Liver (tissue), 9 donors: ENCODE data around the gene CIDEA. TPM values are rescaled to one million over a fixed set of nuclear protein-coding genes. Genes with fewer than 3 reads are reported as not detected.
"Not testable (repeated sequence)": the region's sequence is repeated elsewhere in the genome, so short reads cannot be mapped to it uniquely, and the experiment has no call there.

ENCODE experiments used
- DNase-seq: peaks from one replicate; pipeline ENCODE4 v3.0.0-alpha.2; 2017; ENCODE audit warnings: low spot score
- H3K27ac ChIP-seq, 2 donors: one replicate each; pipeline ENCODE4 v1.7.0; 2013; ENCODE audit warnings: inconsistent platforms in 2 of 2, low read length in 2 of 2, control low read depth in 1 of 2, low read depth in 1 of 2, mild to moderate bottlenecking in 1 of 2
- H3K27me3 ChIP-seq, 4 donors: one replicate each; pipeline versions ENCODE4 v1.6.1 to v1.7.0; 2013; ENCODE audit warnings: low read length in 3 of 4, inconsistent platforms in 1 of 4, mild to moderate bottlenecking in 1 of 4, moderate library complexity in 1 of 4; ENCODE audit not compliant: control insufficient read depth in 4 of 4, insufficient read depth in 4 of 4
- H3K36me3 ChIP-seq, 4 donors: one replicate each; pipeline versions ENCODE4 v1.6.1 to v1.7.0; 2013; ENCODE audit warnings: low read length in 3 of 4, mild to moderate bottlenecking in 3 of 4, low read depth in 1 of 4, moderate library complexity in 1 of 4; ENCODE audit not compliant: control insufficient read depth in 4 of 4, insufficient read depth in 3 of 4
- H3K4me1 ChIP-seq, 4 donors: one replicate each; pipeline versions ENCODE4 v1.6.1 to v1.7.0; 2013; ENCODE audit warnings: low read length in 3 of 4, mild to moderate bottlenecking in 3 of 4, moderate library complexity in 1 of 4; ENCODE audit not compliant: control insufficient read depth in 4 of 4, insufficient read depth in 4 of 4
- H3K4me3 ChIP-seq, 3 donors: one replicate each; pipeline versions ENCODE4 v1.6.1 to v1.7.0; 2013; ENCODE audit warnings: low read length in 3 of 3, control low read depth in 1 of 3, low read depth in 1 of 3, mild to moderate bottlenecking in 1 of 3
- H3K9ac ChIP-seq, 2 donors: one replicate each; pipeline ENCODE4 v1.7.0; 2013; ENCODE audit warnings: low read length in 2 of 2, mild to moderate bottlenecking in 2 of 2, moderate library complexity in 2 of 2, control low read depth in 1 of 2, low read depth in 1 of 2
- H3K9me3 ChIP-seq, 4 donors: one replicate each; pipeline versions ENCODE4 v1.6.1 to v1.7.0; 2013; ENCODE audit warnings: low read length in 3 of 4; ENCODE audit not compliant: control insufficient read depth in 4 of 4
- ATF3 ChIP-seq: IDR thresholded peaks from 2 replicates; pipeline ENCODE4 v1.6.1; 2016; ENCODE audit warnings: antibody characterized with exemption
- EGR1 ChIP-seq, 2 donors: IDR thresholded peaks; 2 replicates each; pipeline ENCODE4 v1.6.1; 2016 to 2018; ENCODE audit warnings: antibody characterized with exemption in 2 of 2, low read depth in 2 of 2
- FOXA1 ChIP-seq: IDR thresholded peaks from 2 replicates; pipeline ENCODE4 v1.6.1; 2016; ENCODE audit warnings: antibody characterized with exemption
- FOXA2 ChIP-seq: IDR thresholded peaks from 2 replicates; pipeline ENCODE4 v1.6.1; 2016; ENCODE audit warnings: antibody characterized with exemption
- GABPA ChIP-seq, 2 donors: IDR thresholded peaks in 1 of 2; conservative IDR thresholded peaks in 1 of 2; 2 replicates each; pipeline ENCODE4 v1.6.1; 2016; ENCODE audit warnings: antibody characterized with exemption in 2 of 2, mild to moderate bottlenecking in 1 of 2, moderate library complexity in 1 of 2
- HNF4A ChIP-seq, 2 donors: conservative IDR thresholded peaks; 2 replicates each; pipeline ENCODE4 v1.6.1; 2016; ENCODE audit warnings: antibody characterized with exemption in 2 of 2, mild to moderate bottlenecking in 2 of 2
- MAX ChIP-seq: IDR thresholded peaks from 2 replicates; pipeline ENCODE4 v1.6.1; 2016; ENCODE audit warnings: antibody characterized with exemption
- NR2F2 ChIP-seq: IDR thresholded peaks from 2 replicates; pipeline ENCODE4 v1.6.1; 2016; ENCODE audit warnings: antibody characterized with exemption
- RAD21 ChIP-seq, 2 donors: IDR thresholded peaks; 2 replicates each; pipeline ENCODE4 v1.6.1; 2016; ENCODE audit warnings: antibody characterized with exemption in 2 of 2, mild to moderate bottlenecking in 2 of 2
- REST ChIP-seq: IDR thresholded peaks from 2 replicates; pipeline ENCODE4 v1.6.1; 2016; ENCODE audit warnings: antibody characterized with exemption, mild to moderate bottlenecking
- RXRA ChIP-seq, 2 donors: IDR thresholded peaks; 2 replicates each; pipeline ENCODE4 v1.6.1; 2017 to 2018; ENCODE audit warnings: antibody characterized with exemption in 2 of 2, mild to moderate bottlenecking in 1 of 2
- SP1 ChIP-seq: IDR thresholded peaks from 2 replicates; pipeline ENCODE4 v1.6.1; 2018; ENCODE audit warnings: antibody characterized with exemption, mild to moderate bottlenecking
- TAF1 ChIP-seq: conservative IDR thresholded peaks from 2 replicates; pipeline ENCODE4 v1.6.1; 2016; ENCODE audit warnings: antibody characterized with exemption, mild to moderate bottlenecking
- YY1 ChIP-seq: IDR thresholded peaks from 2 replicates; pipeline ENCODE4 v1.6.1; 2016; ENCODE audit warnings: antibody characterized with exemption, mild to moderate bottlenecking
- ZBTB33 ChIP-seq: IDR thresholded peaks from 2 replicates; pipeline ENCODE4 v1.6.1; 2016; ENCODE audit warnings: antibody characterized with exemption
- WGBS: extraction: QIAGEN DNeasy Blood & Tissue Kit; methylation state at CpG from one replicate; pipeline ENCODE4 v1.1.7; 2013; 5-methylcytosine and 5-hydroxymethylcytosine counted together
- polyA plus RNA-seq, 2 donors: library from polyadenylated mRNA; stranded (reverse) in 1 of 2; unstranded in 1 of 2; fragments of 200-250 nt in 1 of 2; fragments of >200 nt in 1 of 2; fragmentation: Nextera tagmentation in 1 of 2; extraction: Ambion mirVana in 1 of 2; gene quantifications; one replicate each; pipeline versions ENCODE4 v1.2.1 to v1.2.3, GENCODE V29; 2013 to 2015
- total RNA-seq, 2 donors: library from RNA; depleted of rRNA; stranded (reverse); fragments of >200 nt; gene quantifications; one replicate each; pipeline ENCODE4 v1.2.3, GENCODE V29; 2014
- donor health status: healthy.
- donor health status: healthy.
- donor health status: healthy.
- donor health status: healthy.
- donor health status: healthy.

The CIDEA gene
- total and polyA plus RNA-seq, 4 donors: not detected

- H3K4me3 ChIP-seq: no peak overlapping the region
- no peaks in the 10 kb centered on the region for H3K9me3 ChIP-seq
- H3K9ac ChIP-seq: no peak overlapping the region
- TF ChIP-seq RAD21 (IDR thresholded peaks at IDR 0.05): no peak
- TF ChIP-seq TAF1: no peak
- no peak for TF ChIP-seq MAX
- no peak for TF ChIP-seq ATF3
- TF ChIP-seq GABPA (IDR thresholded peaks at IDR 0.05 in 1 of 2, conservative IDR thresholded peaks at IDR 0.05 in 1 of 2): no peak
- no peak for TF ChIP-seq SP1
- TF ChIP-seq HNF4A (conservative IDR thresholded peaks at IDR 0.05): no peak
- TF ChIP-seq NR2F2: no peak
- TF ChIP-seq ZBTB33: no peak
- TF ChIP-seq FOXA2: no peak
- no peak for TF ChIP-seq RXRA (IDR thresholded peaks at IDR 0.05)
- TF ChIP-seq REST: no peak
- no peak for TF ChIP-seq EGR1 (IDR thresholded peaks at IDR 0.05; ENCODE audit: low read depth in 2 of 2)
- TF ChIP-seq FOXA1: no peak
- TF ChIP-seq YY1: no peak
- H3K27ac ChIP-seq: no peak overlapping the region
- H3K36me3 ChIP-seq: no peaks in the 10 kb centered on the region
- no peaks in the 10 kb centered on the region for H3K4me1 ChIP-seq
- DNase-seq: no peak
- no peaks in the 10 kb centered on the region for H3K27me3 ChIP-seq
- WGBS: 94% methylated on average over 21 of the region's 21 CpGs
Measured at GRCh38 chr18:12242658-12243260, 11.4 kb upstream of the CIDEA start.

- not testable (repeated sequence) for H3K4me1 ChIP-seq, H3K27ac ChIP-seq, H3K9ac ChIP-seq, H3K4me3 ChIP-seq, DNase-seq, H3K27me3 ChIP-seq, H3K9me3 ChIP-seq, H3K36me3 ChIP-seq
- WGBS: 96% methylated on average over 25 of the region's 25 CpGs
Measured at GRCh38 chr18:12243272-12243671, 10.9 kb upstream of the CIDEA start.
